GM23338 (cell line): ENCODE data around the gene COL25A1. TPM values are rescaled to one million over a fixed set of nuclear protein-coding genes. Genes with fewer than 3 reads are reported as not detected.

Experiments used
- ATAC-seq: fragments of 200-7000 bp; cut with Tn5 transposase; 3 replicates; pipeline ENCODE4 v1.9.1; 2020
- DNase-seq: peaks from one replicate; pipeline ENCODE4 v3.0.0-alpha.2; 2015; ENCODE audit warnings: low spot score
- H2AFZ ChIP-seq: fragments of 200-600 bp; sonication (generic); 2 replicates; pipeline ENCODE4 v1.8.0; 2016; ENCODE audit warnings: antibody characterized with exemption, mild to moderate bottlenecking, moderate library complexity
- H3F3A ChIP-seq: fragments of 200-600 bp; sonication (generic); replicated peaks from 2 replicates; pipeline ENCODE4 v1.8.0; 2017; ENCODE audit warnings: antibody characterized with exemption, mixed run types, low read depth
- H3K27ac ChIP-seq: fragments of 200-600 bp; sonication (generic); 2 replicates; pipeline ENCODE4 v1.6.1; 2016; ENCODE audit warnings: low read depth
- H3K27me3 ChIP-seq: fragments of 200-600 bp; sonication (generic); 2 replicates; pipeline ENCODE4 v1.8.0; 2016; ENCODE audit warnings: mild to moderate bottlenecking, mixed run types, moderate library complexity; ENCODE audit not compliant: insufficient read depth
- H3K36me3 ChIP-seq: fragments of 200-600 bp; sonication (generic); 2 replicates; pipeline ENCODE4 v1.8.0; 2016; ENCODE audit warnings: mild to moderate bottlenecking; ENCODE audit not compliant: insufficient read depth
- H3K4me1 ChIP-seq: fragments of 200-600 bp; sonication (generic); 2 replicates; pipeline ENCODE4 v1.8.0; 2016; ENCODE audit warnings: mild to moderate bottlenecking, moderate library complexity; ENCODE audit not compliant: insufficient read depth
- H3K4me2 ChIP-seq: fragments of 200-600 bp; sonication (generic); 2 replicates; pipeline ENCODE4 v1.7.1; 2017; ENCODE audit warnings: mixed run types
- H3K4me3 ChIP-seq: fragments of 200-600 bp; sonication (generic); 2 replicates; pipeline ENCODE4 v1.6.1; 2016; ENCODE audit warnings: mixed run types
- H3K79me2 ChIP-seq: fragments of 200-600 bp; sonication (generic); replicated peaks from 2 replicates; pipeline ENCODE4 v1.8.0; 2017; ENCODE audit warnings: mild to moderate bottlenecking; ENCODE audit not compliant: insufficient read depth
- H3K9me2 ChIP-seq: fragments of 200-600 bp; sonication (generic); 2 replicates; pipeline ENCODE4 v1.8.0; 2017; ENCODE audit not compliant: insufficient read depth
- H4K20me1 ChIP-seq: fragments of 200-600 bp; sonication (generic); replicated peaks from 2 replicates; pipeline ENCODE4 v1.8.0; 2017; ENCODE audit warnings: mild to moderate bottlenecking; ENCODE audit not compliant: insufficient read depth
- H3K27ac Mint-ChIP-seq: 2 replicates; pipeline ENCODE4 v1.8.0; 2020; ENCODE audit warnings: inconsistent platforms, mild to moderate bottlenecking, moderate library complexity, mixed read lengths
- H3K27me3 Mint-ChIP-seq: 3 replicates; pipeline ENCODE4 v1.8.0; 2022; ENCODE audit warnings: low read depth, mild to moderate bottlenecking, moderate library complexity, mixed read lengths, inconsistent platforms; ENCODE audit not compliant: insufficient read depth, poor library complexity
- H3K36me3 Mint-ChIP-seq: 3 replicates; pipeline ENCODE4 v1.8.0; 2021; ENCODE audit warnings: low read depth, mild to moderate bottlenecking, inconsistent platforms, moderate library complexity, mixed read lengths
- H3K4me1 Mint-ChIP-seq: 3 replicates; pipeline ENCODE4 v1.8.0; 2020; ENCODE audit warnings: mild to moderate bottlenecking, inconsistent platforms, mixed read lengths
- H3K4me3 Mint-ChIP-seq: 3 replicates; pipeline ENCODE4 v1.8.0; 2021; ENCODE audit warnings: moderate library complexity, mild to moderate bottlenecking, inconsistent platforms, mixed read lengths
- H3K9me3 Mint-ChIP-seq: 3 replicates; pipeline ENCODE4 v1.8.0; 2020; ENCODE audit warnings: moderate library complexity, mild to moderate bottlenecking, inconsistent platforms, mixed read lengths
- CREB1 ChIP-seq: fragments of 250-450 bp; sonication (Bioruptor Pico); IDR thresholded peaks from 2 replicates; pipeline ENCODE4 v1.5.0; 2020; ENCODE audit warnings: low read depth, mild to moderate bottlenecking, moderate library complexity
- CTCF ChIP-seq, 2 experiments: fragments of 200-600 bp in 1 of 2; sonication (generic) in 1 of 2; conservative IDR thresholded peaks; 2 replicates each; pipeline versions ENCODE4 v1.5.1 to v1.6.1; 2016 to 2017; ENCODE audit warnings: antibody characterized with exemption in 2 of 2, low read depth in 2 of 2, mild to moderate bottlenecking in 2 of 2, moderate library complexity in 1 of 2
- EZH2 ChIP-seq: fragments of 200-600 bp; sonication (generic); IDR thresholded peaks from one replicate; pipeline ENCODE4 v1.8.0; 2017; ENCODE audit warnings: antibody characterized with exemption, mild to moderate bottlenecking, low read depth; ENCODE audit not compliant: unreplicated experiment
- EZH2phosphoT487 ChIP-seq: fragments of 200-600 bp; sonication (generic); IDR thresholded peaks from one replicate; pipeline ENCODE4 v1.8.1; 2018; ENCODE audit warnings: antibody characterized with exemption; ENCODE audit not compliant: unreplicated experiment
- JUNB ChIP-seq: IDR thresholded peaks from one replicate; pipeline ENCODE4 v1.6.1; 2016; ENCODE audit warnings: antibody characterized with exemption; ENCODE audit not compliant: unreplicated experiment
- NANOG ChIP-seq: IDR thresholded peaks from 2 replicates; pipeline ENCODE4 v1.6.1; 2016; ENCODE audit warnings: antibody characterized with exemption, borderline replicate concordance
- POLR2AphosphoS5 ChIP-seq: IDR thresholded peaks from 2 replicates; pipeline ENCODE4 v1.6.1; 2016; ENCODE audit warnings: antibody characterized with exemption, low read depth
- REST ChIP-seq: IDR thresholded peaks from one replicate; pipeline ENCODE4 v1.6.1; 2018; ENCODE audit warnings: antibody characterized with exemption; ENCODE audit not compliant: unreplicated experiment
- STAT1 ChIP-seq: IDR thresholded peaks from one replicate; pipeline ENCODE4 v1.6.1; 2016; ENCODE audit warnings: antibody characterized with exemption; ENCODE audit not compliant: unreplicated experiment
- ZNF114 ChIP-seq: fragments of 250-450 bp; sonication (Bioruptor Pico); IDR thresholded peaks from 2 replicates; pipeline ENCODE4 v1.5.0; 2020; ENCODE audit warnings: mild to moderate bottlenecking, moderate library complexity
- ZNF331 ChIP-seq: fragments of 250-450 bp; sonication (Bioruptor Pico); IDR thresholded peaks from 2 replicates; pipeline ENCODE4 v1.5.0; 2020; ENCODE audit warnings: low read depth, mild to moderate bottlenecking, moderate library complexity
- polyA plus RNA-seq: library from polyadenylated mRNA; unstranded; fragments of >200 nt; fragmentation: Nextera tagmentation; extraction: Ambion mirVana; gene quantifications from 2 replicates; pipeline ENCODE4 v1.2.1, GENCODE V29; 2016
- total RNA-seq: library from RNA; depleted of rRNA; stranded (reverse); fragments of >200 nt; shearing (Covaris generic); gene quantifications from 2 replicates; pipeline ENCODE4 v1.2.3, GENCODE V29; 2014

Gene COL25A1
- total and polyA plus RNA-seq, 2 experiments from 2014 or later = 3.9 to 5.6 TPM

GRCh38 chr4:108852691-108853090, 449.8 kb downstream of the COL25A1 start (continued):
- TF ChIP-seq REST (no peak), CTCF (conservative IDR thresholded peaks at IDR 0.05; ENCODE audit: low read depth in 2 of 2) (no peak), EZH2phosphoT487 (no peak)

- ATAC-seq = no peak
- Histone ChIP-seq H2AFZ (no peak overlapping the region), H3K4me2 (no peak overlapping the region), H3K9me2 (no peaks in the 10 kb centered on the region), H3F3A (no peaks in the 10 kb centered on the region), H3K27ac (no peak overlapping the region), H3K4me1 (peaks cover 10% of the 10 kb centered on the region; the same call in 1 of the 2 replicates), H3K27me3 (no peaks in the 10 kb centered on the region), H3K4me3 (no peak overlapping the region), H4K20me1 (no peaks in the 10 kb centered on the region), H3K79me2 (no peaks in the 10 kb centered on the region), H3K36me3 (no peaks in the 10 kb centered on the region)
- Mint-ChIP-seq H3K9me3 (no peaks in the 10 kb centered on the region), H3K4me1 (peaks cover 13% of the 10 kb centered on the region), H3K4me3 (no peak overlapping the region), H3K27me3 (no peaks in the 10 kb centered on the region), H3K36me3 (no peaks in the 10 kb centered on the region), H3K27ac (no peak overlapping the region)
- no peak for DNase-seq
- TF ChIP-seq JUNB = no peak
- no peak for TF ChIP-seq CREB1 (CRISPR knock-in tag)
- TF ChIP-seq STAT1 = no peak
- TF ChIP-seq NANOG = no peak
- no peak for TF ChIP-seq EZH2
- TF ChIP-seq ZNF114 (CRISPR knock-in tag) = no peak
- no peak for TF ChIP-seq EZH2phosphoT487
- TF ChIP-seq ZNF331 (CRISPR knock-in tag) = no peak
- TF ChIP-seq POLR2AphosphoS5 = no peak
- no peak for TF ChIP-seq REST
- TF ChIP-seq CTCF (conservative IDR thresholded peaks at IDR 0.05; ENCODE audit: low read depth in 2 of 2) = no peak
These were observed 451.1 kb downstream of the COL25A1 start for GRCh38 chr4:108851366-108851765.
